ENCODE results near the gene DLEC1.

The DLEC1 gene

GRCh38 chr3:38039101-38039898 lies at the start of gene DLEC1:
Gene DLEC1, plus strand, starts transcription at chr3:38039208. Its CDS starts 18 bp downstream, at chr3:38039226.
- no peaks in the 10 kb centered on the region for H3K36me3 ChIP-seq (ENCODE audit: control insufficient read depth in 1 of 2, insufficient read depth in 2 of 2, low read length in 2 of 2)
- H3K27ac ChIP-seq (ENCODE audit: low read depth, low read length): no peak within 1 kb of the TSS
- H3K9ac ChIP-seq (ENCODE audit: low read depth in 1 of 2, low read length in 2 of 2): peak within 1 kb of the TSS; percentile 22 to 63
- H3K4me3 ChIP-seq (ENCODE audit: low read depth in 1 of 2, low read length in 2 of 2): peak within 1 kb of the TSS; percentile 60 to 79
- H3K4me1 ChIP-seq (ENCODE audit: control insufficient read depth in 1 of 2, insufficient read depth in 2 of 2, low read length in 2 of 2): peaks cover 11 to 19% of the 10 kb centered on the region in 2 donors
- no peaks in the 10 kb centered on the region for H3K9me3 ChIP-seq (ENCODE audit: control insufficient read depth in 1 of 2, low read length in 2 of 2)
- no peaks in the 10 kb centered on the region for H3K27me3 ChIP-seq (ENCODE audit: control insufficient read depth in 1 of 2, insufficient read depth in 2 of 2, low read length in 2 of 2)

- Histone ChIP-seq H3K27ac (ENCODE audit: low read depth, low read length) (peak overlapping the region; percentile 88), H3K9ac (ENCODE audit: low read depth in 1 of 2, low read length in 2 of 2) (peak overlapping the region; percentile 90 to 99), H3K36me3 (ENCODE audit: control insufficient read depth in 1 of 2, insufficient read depth in 2 of 2, low read length in 2 of 2) (no peaks in the 10 kb centered on the region), H3K9me3 (ENCODE audit: control insufficient read depth in 1 of 2, low read length in 2 of 2) (no peaks in the 10 kb centered on the region), H3K27me3 (ENCODE audit: control insufficient read depth in 1 of 2, insufficient read depth in 2 of 2, low read length in 2 of 2) (no peaks in the 10 kb centered on the region), H3K4me3 (ENCODE audit: low read depth in 1 of 2, low read length in 2 of 2) (peak overlapping the region; percentile 66 to 70), H3K4me1 (ENCODE audit: control insufficient read depth in 1 of 2, insufficient read depth in 2 of 2, low read length in 2 of 2) (peaks cover 63 to 64% of the 10 kb centered on the region in 2 donors)
These were observed 49.1 kb upstream of the DLEC1 start for GRCh38 chr3:37989821-37990480.

- H3K9ac ChIP-seq (ENCODE audit: low read depth in 1 of 2, low read length in 2 of 2): peak within 1 kb of the TSS; percentile 90 to 99
- H3K4me3 ChIP-seq (ENCODE audit: low read depth in 1 of 2, low read length in 2 of 2): peak within 1 kb of the TSS; percentile 66 to 70
- H3K4me1 ChIP-seq (ENCODE audit: control insufficient read depth in 1 of 2, insufficient read depth in 2 of 2, low read length in 2 of 2): peaks cover 64 to 65% of the 10 kb centered on the region in 2 donors
- H3K9me3 ChIP-seq (ENCODE audit: control insufficient read depth in 1 of 2, low read length in 2 of 2): no peaks in the 10 kb centered on the region
- no peaks in the 10 kb centered on the region for H3K27me3 ChIP-seq (ENCODE audit: control insufficient read depth in 1 of 2, insufficient read depth in 2 of 2, low read length in 2 of 2)
- H3K36me3 ChIP-seq (ENCODE audit: control insufficient read depth in 1 of 2, insufficient read depth in 2 of 2, low read length in 2 of 2): peaks cover 4% of the 10 kb centered on the region in 2 donors
- H3K27ac ChIP-seq (ENCODE audit: low read depth, low read length): peak within 1 kb of the TSS; percentile 88
These were observed 48.5 kb upstream of the DLEC1 start, which contains the start of gene VILL for GRCh38 chr3:37990527-37990926. Gene VILL, plus strand, starts transcription at chr3:37990786. Its CDS starts 2,887 bp downstream, at chr3:37993673.

- Histone ChIP-seq H3K4me3 (ENCODE audit: low read depth in 1 of 2, low read length in 2 of 2) (peak overlapping the region; percentile 66 to 70), H3K9ac (ENCODE audit: low read depth in 1 of 2, low read length in 2 of 2) (peak overlapping the region; percentile 90 to 99), H3K27ac (ENCODE audit: low read depth, low read length) (peak overlapping the region; percentile 88)
These were observed 47.9 kb upstream of the DLEC1 start for GRCh38 chr3:37991109-37991508.

GRCh38 chr3:37991823-37992222 lies 47.2 kb upstream of the DLEC1 start:
- peak overlapping the region; percentile 66 to 70 for H3K4me3 ChIP-seq (ENCODE audit: low read depth in 1 of 2, low read length in 2 of 2)
- H3K36me3 ChIP-seq (ENCODE audit: control insufficient read depth in 1 of 2, insufficient read depth in 2 of 2, low read length in 2 of 2): peaks cover 13 to 16% of the 10 kb centered on the region in 2 donors
- H3K27ac ChIP-seq (ENCODE audit: low read depth, low read length): peak overlapping the region; percentile 88
- no peaks in the 10 kb centered on the region for H3K9me3 ChIP-seq (ENCODE audit: control insufficient read depth in 1 of 2, low read length in 2 of 2)
- no peaks in the 10 kb centered on the region for H3K27me3 ChIP-seq (ENCODE audit: control insufficient read depth in 1 of 2, insufficient read depth in 2 of 2, low read length in 2 of 2)
- peak overlapping the region; percentile 90 to 99 for H3K9ac ChIP-seq (ENCODE audit: low read depth in 1 of 2, low read length in 2 of 2)
- H3K4me1 ChIP-seq (ENCODE audit: control insufficient read depth in 1 of 2, insufficient read depth in 2 of 2, low read length in 2 of 2): peaks cover 60 to 65% of the 10 kb centered on the region in 2 donors

More at GRCh38 chr3:37991109-37991508, 47.9 kb upstream of the DLEC1 start:
- peaks cover 9 to 10% of the 10 kb centered on the region in 2 donors for H3K36me3 ChIP-seq (ENCODE audit: control insufficient read depth in 1 of 2, insufficient read depth in 2 of 2, low read length in 2 of 2)
- no peaks in the 10 kb centered on the region for H3K9me3 ChIP-seq (ENCODE audit: control insufficient read depth in 1 of 2, low read length in 2 of 2)
- H3K27me3 ChIP-seq (ENCODE audit: control insufficient read depth in 1 of 2, insufficient read depth in 2 of 2, low read length in 2 of 2): no peaks in the 10 kb centered on the region
- peaks cover 61 to 65% of the 10 kb centered on the region in 2 donors for H3K4me1 ChIP-seq (ENCODE audit: control insufficient read depth in 1 of 2, insufficient read depth in 2 of 2, low read length in 2 of 2)

- Histone ChIP-seq H3K4me1 (ENCODE audit: control insufficient read depth in 1 of 2, insufficient read depth in 2 of 2, low read length in 2 of 2) (peaks cover 63 to 68% of the 10 kb centered on the region in 2 donors), H3K9me3 (ENCODE audit: control insufficient read depth in 1 of 2, low read length in 2 of 2) (no peaks in the 10 kb centered on the region), H3K36me3 (ENCODE audit: control insufficient read depth in 1 of 2, insufficient read depth in 2 of 2, low read length in 2 of 2) (peaks cover 16 to 17% of the 10 kb centered on the region in 2 donors), H3K27me3 (ENCODE audit: control insufficient read depth in 1 of 2, insufficient read depth in 2 of 2, low read length in 2 of 2) (no peaks in the 10 kb centered on the region), H3K4me3 (ENCODE audit: low read depth in 1 of 2, low read length in 2 of 2) (peak overlapping the region; percentile 81 to 87), H3K9ac (ENCODE audit: low read depth in 1 of 2, low read length in 2 of 2) (peak overlapping the region; percentile 90 to 99), H3K27ac (ENCODE audit: low read depth, low read length) (peak overlapping the region; percentile 91)
These were observed 46.5 kb upstream of the DLEC1 start for GRCh38 chr3:37992271-37993066.

- Histone ChIP-seq H3K36me3 (ENCODE audit: control insufficient read depth in 1 of 2, insufficient read depth in 2 of 2, low read length in 2 of 2) (peaks cover 16 to 23% of the 10 kb centered on the region in 2 donors), H3K4me3 (ENCODE audit: low read depth in 1 of 2, low read length in 2 of 2) (peak overlapping the region; percentile 81 to 87), H3K27ac (ENCODE audit: low read depth, low read length) (peak overlapping the region; percentile 91), H3K9ac (ENCODE audit: low read depth in 1 of 2, low read length in 2 of 2) (peak overlapping the region; percentile 90 to 99), H3K27me3 (ENCODE audit: control insufficient read depth in 1 of 2, insufficient read depth in 2 of 2, low read length in 2 of 2) (no peaks in the 10 kb centered on the region), H3K9me3 (ENCODE audit: control insufficient read depth in 1 of 2, low read length in 2 of 2) (no peaks in the 10 kb centered on the region), H3K4me1 (ENCODE audit: control insufficient read depth in 1 of 2, insufficient read depth in 2 of 2, low read length in 2 of 2) (peaks cover 61 to 68% of the 10 kb centered on the region in 2 donors)
These were observed 45.9 kb upstream of the DLEC1 start for GRCh38 chr3:37993067-37993455.

GRCh38 chr3:37993460-37993819 lies 45.6 kb upstream of the DLEC1 start:
- no peaks in the 10 kb centered on the region for H3K27me3 ChIP-seq (ENCODE audit: control insufficient read depth in 1 of 2, insufficient read depth in 2 of 2, low read length in 2 of 2)
- H3K36me3 ChIP-seq (ENCODE audit: control insufficient read depth in 1 of 2, insufficient read depth in 2 of 2, low read length in 2 of 2): peaks cover 16 to 23% of the 10 kb centered on the region in 2 donors
- peak overlapping the region; percentile 81 to 87 for H3K4me3 ChIP-seq (ENCODE audit: low read depth in 1 of 2, low read length in 2 of 2)
- peaks cover 62 to 71% of the 10 kb centered on the region in 2 donors for H3K4me1 ChIP-seq (ENCODE audit: control insufficient read depth in 1 of 2, insufficient read depth in 2 of 2, low read length in 2 of 2)
- no peaks in the 10 kb centered on the region for H3K9me3 ChIP-seq (ENCODE audit: control insufficient read depth in 1 of 2, low read length in 2 of 2)
- H3K27ac ChIP-seq (ENCODE audit: low read depth, low read length): peak overlapping the region; percentile 91
- H3K9ac ChIP-seq (ENCODE audit: low read depth in 1 of 2, low read length in 2 of 2): peak overlapping the region; percentile 90 to 99

- H3K27me3 ChIP-seq (ENCODE audit: control insufficient read depth in 1 of 2, insufficient read depth in 2 of 2, low read length in 2 of 2): no peaks in the 10 kb centered on the region
- peak overlapping the region; percentile 81 to 87 for H3K4me3 ChIP-seq (ENCODE audit: low read depth in 1 of 2, low read length in 2 of 2)
- peaks cover 65 to 75% of the 10 kb centered on the region in 2 donors for H3K4me1 ChIP-seq (ENCODE audit: control insufficient read depth in 1 of 2, insufficient read depth in 2 of 2, low read length in 2 of 2)
- H3K36me3 ChIP-seq (ENCODE audit: control insufficient read depth in 1 of 2, insufficient read depth in 2 of 2, low read length in 2 of 2): peaks cover 16 to 23% of the 10 kb centered on the region in 2 donors
- H3K27ac ChIP-seq (ENCODE audit: low read depth, low read length): peak overlapping the region; percentile 91
- H3K9ac ChIP-seq (ENCODE audit: low read depth in 1 of 2, low read length in 2 of 2): peak overlapping the region; percentile 90 to 99
- no peaks in the 10 kb centered on the region for H3K9me3 ChIP-seq (ENCODE audit: control insufficient read depth in 1 of 2, low read length in 2 of 2)
These were observed 45.0 kb upstream of the DLEC1 start for GRCh38 chr3:37993820-37994638.
